ENCODE data around the gene SHKBP1.

SHKBP1 gene

GRCh38 chr19:40612831-40613689 lies 36.4 kb downstream of the SHKBP1 start:
- intact Hi-C loops (cut with DNase I; ENCODE audit: low total_unique reads) = no loop called here
- peaks cover 0 to 4% (median 0%) of the 10 kb centered on the region in 3 donors for H3K36me3 ChIP-seq
- peak overlapping the region; percentile 68 to 74 for H3K27ac ChIP-seq
- peaks cover 0 to 42% (median 27%) of the 10 kb centered on the region in 4 donors for H3K4me1 ChIP-seq
- H3K9me3 ChIP-seq = no peaks in the 10 kb centered on the region
- peak overlapping the region; percentile 48 to 63 for H3K4me3 ChIP-seq
- DNase-seq = no peak
- H3K27me3 ChIP-seq = no peaks in the 10 kb centered on the region
- TF ChIP-seq, protein P1, sequence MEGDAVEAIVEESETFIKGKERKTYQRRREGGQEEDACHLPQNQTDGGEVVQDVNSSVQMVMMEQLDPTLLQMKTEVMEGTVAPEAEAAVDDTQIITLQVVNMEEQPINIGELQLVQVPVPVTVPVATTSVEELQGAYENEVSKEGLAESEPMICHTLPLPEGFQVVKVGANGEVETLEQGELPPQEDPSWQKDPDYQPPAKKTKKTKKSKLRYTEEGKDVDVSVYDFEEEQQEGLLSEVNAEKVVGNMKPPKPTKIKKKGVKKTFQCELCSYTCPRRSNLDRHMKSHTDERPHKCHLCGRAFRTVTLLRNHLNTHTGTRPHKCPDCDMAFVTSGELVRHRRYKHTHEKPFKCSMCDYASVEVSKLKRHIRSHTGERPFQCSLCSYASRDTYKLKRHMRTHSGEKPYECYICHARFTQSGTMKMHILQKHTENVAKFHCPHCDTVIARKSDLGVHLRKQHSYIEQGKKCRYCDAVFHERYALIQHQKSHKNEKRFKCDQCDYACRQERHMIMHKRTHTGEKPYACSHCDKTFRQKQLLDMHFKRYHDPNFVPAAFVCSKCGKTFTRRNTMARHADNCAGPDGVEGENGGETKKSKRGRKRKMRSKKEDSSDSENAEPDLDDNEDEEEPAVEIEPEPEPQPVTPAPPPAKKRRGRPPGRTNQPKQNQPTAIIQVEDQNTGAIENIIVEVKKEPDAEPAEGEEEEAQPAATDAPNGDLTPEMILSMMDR (IDR thresholded peaks at IDR 0.05) = no peak

- Histone ChIP-seq H3K27me3 (no peaks in the 10 kb centered on the region), H3K9me3 (no peaks in the 10 kb centered on the region), H3K27ac (peak overlapping the region; percentile 68 to 74), H3K4me3 (peak overlapping the region; percentile 48 to 63), H3K4me1 (peaks cover 0 to 42% (median 27%) of the 10 kb centered on the region in 4 donors), H3K36me3 (peaks cover 0 to 6% (median 3%) of the 10 kb centered on the region in 3 donors)
- TF ChIP-seq, protein P1 (IDR thresholded peaks at IDR 0.05) = no peak
- peak; percentile 84 to 90 for DNase-seq
- intact Hi-C loops (cut with DNase I; ENCODE audit: low total_unique reads) = no loop called here
Observed at GRCh38 chr19:40613690-40614621, 37.3 kb downstream of the SHKBP1 start.

DNA sequence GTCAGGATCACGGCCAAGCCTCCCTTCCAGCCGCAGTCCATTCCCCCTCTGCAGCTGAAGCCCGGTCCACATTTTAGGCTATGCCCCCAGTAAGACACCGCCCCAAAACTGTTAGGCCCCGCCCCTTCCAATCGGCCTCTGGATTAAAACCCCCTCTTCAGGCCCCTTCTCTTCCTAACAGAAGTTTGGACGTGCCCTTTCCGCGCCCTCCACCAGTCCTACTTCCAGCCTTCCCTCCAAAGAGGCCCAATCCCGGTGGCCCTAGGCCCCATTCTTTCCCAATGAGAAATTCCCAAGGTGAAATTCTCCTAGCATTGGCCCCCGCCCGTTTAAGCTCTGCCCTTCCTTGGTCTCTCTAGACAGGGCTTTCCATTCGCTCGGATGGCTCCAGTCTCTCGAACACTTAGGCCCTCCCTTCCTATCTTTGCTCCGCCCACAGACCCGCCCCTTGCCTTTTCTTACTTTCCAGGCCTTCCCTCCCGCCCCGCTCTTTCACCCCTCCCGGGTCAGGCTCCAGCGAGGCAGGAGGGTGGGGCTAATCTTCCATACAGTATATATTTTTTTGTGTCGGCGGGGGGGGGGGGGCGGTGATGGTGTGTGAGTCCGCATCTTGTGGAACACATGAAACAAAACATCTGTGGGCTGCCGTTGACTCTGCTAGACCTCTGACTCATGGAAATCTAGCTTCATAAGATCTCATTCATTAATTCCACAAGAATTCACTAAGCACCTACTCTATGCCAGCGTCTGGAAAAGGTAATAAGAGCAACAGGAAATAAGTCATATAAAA lies 38.1 kb downstream of the SHKBP1 start:
- H3K36me3 ChIP-seq = peaks cover 8 to 15% (median 11%) of the 10 kb centered on the region in 3 donors
- peak; percentile 92 to 93 for DNase-seq
- H3K9me3 ChIP-seq = no peaks in the 10 kb centered on the region
- no peaks in the 10 kb centered on the region for H3K27me3 ChIP-seq
- peak overlapping the region; percentile 68 to 74 for H3K27ac ChIP-seq
- peaks cover 0 to 36% (median 23%) of the 10 kb centered on the region in 4 donors for H3K4me1 ChIP-seq
- H3K4me3 ChIP-seq = peak overlapping the region; percentile 48 to 63
- intact Hi-C loops (cut with DNase I; ENCODE audit: low total_unique reads) = no loop called here
- TF ChIP-seq, protein P1 (IDR thresholded peaks at IDR 0.05) = no peak

DNA sequence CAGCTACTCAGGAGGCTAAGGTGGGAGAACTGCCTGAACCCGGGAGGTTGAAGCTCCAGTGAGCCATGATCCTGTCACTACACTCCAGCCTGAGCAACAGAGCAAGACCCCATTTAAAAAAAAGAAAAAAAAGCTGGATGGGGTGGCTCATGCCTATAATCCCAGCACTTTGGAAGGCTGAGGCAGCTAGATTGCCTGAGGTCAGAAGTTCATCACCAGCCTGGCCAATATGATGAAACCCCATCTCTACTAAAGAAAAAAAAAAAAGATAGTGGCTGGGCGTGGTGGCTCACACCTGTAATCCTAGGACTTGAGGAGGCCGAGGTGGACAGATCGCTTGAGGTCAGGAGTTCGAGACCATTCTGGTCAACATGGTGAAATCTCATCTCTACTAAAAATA lies 39.5 kb downstream of the SHKBP1 start:
- no peak overlapping the region for H3K27ac ChIP-seq
- TF ChIP-seq, protein P1 (IDR thresholded peaks at IDR 0.05) = no peak

DNA sequence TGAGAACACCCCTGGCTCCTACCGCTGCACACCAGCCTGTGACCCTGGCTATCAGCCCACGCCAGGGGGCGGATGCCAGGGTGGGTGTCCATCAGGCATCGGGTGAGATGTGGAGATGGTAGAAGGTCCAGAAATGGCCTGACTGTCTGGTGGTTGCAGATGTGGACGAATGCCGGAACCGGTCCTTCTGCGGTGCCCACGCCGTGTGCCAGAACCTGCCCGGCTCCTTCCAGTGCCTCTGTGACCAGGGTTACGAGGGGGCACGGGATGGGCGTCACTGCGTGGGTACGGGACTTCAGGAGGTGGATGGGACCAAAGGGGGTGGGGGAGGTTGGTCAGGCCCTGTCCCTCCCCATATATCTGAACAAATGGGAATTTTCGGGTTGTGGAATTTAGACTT lies 40.3 kb downstream of the SHKBP1 start:
- DNase-seq = no peak
- H3K9me3 ChIP-seq = no peaks in the 10 kb centered on the region
- H3K27ac ChIP-seq = no peak overlapping the region
- intact Hi-C loops (cut with DNase I; ENCODE audit: low total_unique reads) = no loop called here
- peaks cover 0 to 21% (median 10%) of the 10 kb centered on the region in 4 donors for H3K4me1 ChIP-seq
- TF ChIP-seq, protein P1 (IDR thresholded peaks at IDR 0.05) = no peak
- H3K4me3 ChIP-seq = no peak overlapping the region
- H3K27me3 ChIP-seq = no peaks in the 10 kb centered on the region
- peaks cover 25 to 30% (median 29%) of the 10 kb centered on the region in 3 donors for H3K36me3 ChIP-seq

More for the DNA sequence above, 39.5 kb downstream of the SHKBP1 start:
- intact Hi-C loops (cut with DNase I; ENCODE audit: low total_unique reads) = no loop called here
- peaks cover 0 to 23% (median 11%) of the 10 kb centered on the region in 4 donors for H3K4me1 ChIP-seq
- DNase-seq = no peak
- no peaks in the 10 kb centered on the region for H3K27me3 ChIP-seq
- peaks cover 18 to 22% (median 21%) of the 10 kb centered on the region in 3 donors for H3K36me3 ChIP-seq
- no peaks in the 10 kb centered on the region for H3K9me3 ChIP-seq
- no peak overlapping the region for H3K4me3 ChIP-seq
